HG03095 (cell line): ENCODE data around the gene ASCL3.
"Not testable (repeated sequence)": the region's sequence is repeated elsewhere in the genome, so short reads cannot be mapped to it uniquely, and the experiment has no call there.

Experiments used
- ATAC-seq: cut with Tn5 transposase; IDR thresholded peaks from one replicate; pipeline ENCODE4 v1.9.1; 2021; ENCODE audit warnings: moderate library complexity; ENCODE audit not compliant: unreplicated experiment

ASCL3 gene, protein sequence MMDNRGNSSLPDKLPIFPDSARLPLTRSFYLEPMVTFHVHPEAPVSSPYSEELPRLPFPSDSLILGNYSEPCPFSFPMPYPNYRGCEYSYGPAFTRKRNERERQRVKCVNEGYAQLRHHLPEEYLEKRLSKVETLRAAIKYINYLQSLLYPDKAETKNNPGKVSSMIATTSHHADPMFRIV

DNA sequence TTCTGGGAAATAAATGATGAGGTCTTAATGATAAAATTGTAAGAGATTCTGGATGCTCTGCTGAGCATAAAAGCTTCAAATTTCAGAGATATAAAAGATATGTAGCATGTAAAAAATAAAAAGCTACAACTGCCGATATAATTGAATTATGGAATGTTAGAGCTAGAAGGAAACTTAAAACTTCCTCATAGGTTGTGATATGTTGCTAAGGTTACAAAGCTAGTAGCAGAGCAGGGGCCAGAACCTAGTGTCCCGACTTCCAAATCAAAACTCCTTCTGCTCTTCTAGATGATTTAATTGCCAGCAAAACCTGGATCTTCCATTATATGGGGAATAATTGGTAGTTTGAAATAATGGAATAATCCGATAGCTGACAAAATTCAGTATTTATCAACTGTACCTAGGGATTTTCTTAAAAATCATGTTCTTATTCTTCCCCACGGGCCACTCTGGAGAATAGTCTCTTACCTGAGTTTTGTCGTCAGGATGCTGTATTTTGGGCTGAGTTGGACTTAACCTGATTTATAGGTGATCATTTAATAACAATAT is at the start of gene ASCL3:
TSS of gene ASCL3 (minus strand) at position 499 of the 549 bp plus-strand sequence. CDS start 4,855 bp downstream, outside the sequence.
- no peak for ATAC-seq

DNA sequence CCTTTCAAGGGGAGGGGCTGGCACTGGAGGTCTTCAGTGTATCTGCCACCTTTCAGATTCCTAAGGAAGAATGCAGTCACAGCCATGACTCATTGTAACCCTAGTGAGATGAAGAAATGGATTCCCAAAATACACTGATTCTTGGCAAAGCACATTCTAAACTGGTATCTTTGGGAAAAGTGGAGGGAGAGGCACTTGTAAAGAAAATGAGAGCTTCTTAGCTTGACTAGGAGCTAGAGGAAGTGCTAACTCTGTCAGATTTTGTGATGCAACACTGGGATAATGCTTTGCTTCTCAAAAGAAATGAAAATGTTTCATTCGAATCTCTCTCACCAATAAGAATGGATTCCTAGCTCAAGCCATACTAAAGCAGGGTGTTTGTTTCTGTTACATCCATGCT is 46.6 kb upstream of the ASCL3 start:
- ATAC-seq = no peak

GRCh38 chr11:8988329-8989234 is 45.8 kb upstream of the ASCL3 start:
- no peak for ATAC-seq

DNA sequence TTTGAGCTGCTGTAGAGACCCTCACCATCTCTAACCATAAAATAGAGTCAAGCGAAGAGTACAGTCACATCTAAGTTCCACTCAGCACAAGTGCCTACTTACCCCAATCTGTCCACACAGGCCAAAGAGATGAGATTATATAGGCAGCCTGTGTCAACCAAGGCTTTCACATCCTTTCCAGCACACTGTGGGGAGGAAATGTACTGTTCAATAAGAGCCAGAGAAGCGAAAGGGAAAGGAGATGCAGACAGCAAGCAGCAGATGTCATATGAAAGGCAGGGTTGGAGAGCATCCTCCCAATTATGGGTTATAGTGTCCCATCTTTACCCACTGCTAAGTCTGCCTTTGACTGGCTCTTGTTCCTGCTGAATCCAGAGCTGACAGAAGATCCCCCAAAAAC is 44.6 kb upstream of the ASCL3 start:
- ATAC-seq = no peak

- ATAC-seq = not testable (repeated sequence)
These were observed 44.0 kb upstream of the ASCL3 start for GRCh38 chr11:8986772-8987171.

DNA sequence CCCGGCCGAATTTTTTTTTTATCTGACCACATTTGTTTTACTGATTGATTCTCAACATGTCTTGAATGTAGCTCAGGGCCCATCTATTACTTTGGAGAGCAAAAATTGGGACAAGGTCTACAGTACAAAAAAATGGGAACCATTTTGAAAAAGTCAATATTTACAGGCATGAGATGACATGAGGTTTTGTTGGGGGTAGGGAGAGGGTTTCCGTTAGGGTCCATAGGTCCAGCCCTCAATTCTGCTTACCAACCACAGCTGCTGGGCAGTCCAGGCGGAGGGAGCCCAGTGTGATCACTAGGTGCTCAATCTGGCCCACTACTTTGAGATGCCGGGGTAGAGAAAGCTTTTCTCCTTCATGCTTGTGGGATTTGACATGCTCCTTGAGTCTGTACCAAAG is 42.6 kb upstream of the ASCL3 start:
- no peak for ATAC-seq

- ATAC-seq = no peak
These were observed 40.7 kb upstream of the ASCL3 start for GRCh38 chr11:8983552-8983951.

- no peak for ATAC-seq
These were observed 37.7 kb upstream of the ASCL3 start for GRCh38 chr11:8980485-8980884.

GRCh38 chr11:8979365-8979764 is 36.5 kb upstream of the ASCL3 start:
- ATAC-seq = not testable (repeated sequence)

DNA sequence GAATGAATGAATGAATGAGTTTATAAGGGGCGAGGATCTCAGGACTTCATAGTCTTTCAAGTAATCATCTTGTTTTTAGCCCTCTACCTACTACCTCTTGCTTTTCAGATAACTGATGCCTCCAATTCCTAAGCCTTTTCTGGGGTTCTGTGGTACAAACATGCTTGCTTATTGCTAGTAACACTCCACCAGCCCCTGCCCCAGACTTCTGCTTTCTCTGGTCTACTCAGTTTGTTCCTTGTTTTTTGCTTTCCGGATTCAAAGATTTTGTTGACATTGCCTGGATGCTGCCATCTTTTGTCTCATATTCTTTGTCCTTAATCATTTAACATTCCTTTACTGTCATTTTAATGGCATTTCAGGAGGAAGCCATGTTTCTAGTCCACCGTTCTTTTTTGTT is 30.3 kb upstream of the ASCL3 start:
- ATAC-seq = no peak

- no peak for ATAC-seq
These were observed 29.1 kb upstream of the ASCL3 start for GRCh38 chr11:8971924-8972316.

DNA sequence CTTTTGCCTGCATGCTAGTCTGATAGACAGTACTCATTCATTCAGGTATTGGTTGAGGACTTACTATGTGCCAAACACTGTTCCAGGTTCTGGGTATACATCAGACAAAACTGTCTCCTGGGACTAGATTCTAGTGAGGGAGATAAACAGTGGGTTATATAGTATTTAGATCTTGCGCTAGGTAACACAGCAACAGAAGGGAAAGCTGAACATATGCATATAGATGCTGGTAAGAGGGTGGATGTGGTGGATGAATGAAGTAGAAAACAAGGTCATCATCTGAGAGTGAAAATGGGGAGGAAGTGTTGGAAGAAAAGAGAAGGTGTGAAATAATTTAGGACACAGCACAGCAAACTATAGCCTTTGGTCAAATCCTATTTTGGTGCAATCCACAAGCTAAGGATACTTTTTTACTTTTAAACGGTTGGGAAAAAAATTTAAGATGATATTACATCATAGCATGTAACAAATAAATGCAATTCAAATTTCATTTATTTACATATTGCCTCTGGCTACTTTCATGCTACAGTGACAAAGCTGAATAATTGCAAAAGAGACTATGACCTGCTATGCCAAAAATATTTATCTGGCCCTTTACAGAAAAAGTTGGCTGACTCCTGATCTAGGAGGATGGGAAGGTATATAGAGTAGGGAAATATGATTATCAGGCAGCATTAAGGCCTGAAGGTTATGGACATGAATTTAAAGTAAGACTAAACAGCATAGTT is 28.5 kb upstream of the ASCL3 start:
- ATAC-seq = no peak

DNA sequence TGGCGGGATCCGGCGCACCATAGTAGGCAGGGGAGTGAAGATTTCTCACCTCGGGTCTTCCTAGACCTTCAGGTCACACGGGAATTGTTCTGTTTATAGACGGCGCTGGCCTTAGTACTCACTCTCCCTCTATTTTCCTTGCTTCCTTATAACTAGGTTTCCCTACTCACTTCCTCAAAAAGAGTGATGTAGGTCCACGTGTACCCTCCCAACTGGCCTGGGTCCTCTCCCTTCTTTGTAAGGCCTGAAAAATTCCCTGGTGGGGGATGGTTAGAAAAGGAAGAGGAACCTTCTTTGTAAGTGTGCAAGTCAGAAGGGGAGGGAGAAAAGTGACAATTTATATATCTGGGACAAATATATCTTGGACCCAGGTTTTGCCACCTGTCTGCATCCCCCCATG is 24.4 kb upstream of the ASCL3 start:
- ATAC-seq = no peak

DNA sequence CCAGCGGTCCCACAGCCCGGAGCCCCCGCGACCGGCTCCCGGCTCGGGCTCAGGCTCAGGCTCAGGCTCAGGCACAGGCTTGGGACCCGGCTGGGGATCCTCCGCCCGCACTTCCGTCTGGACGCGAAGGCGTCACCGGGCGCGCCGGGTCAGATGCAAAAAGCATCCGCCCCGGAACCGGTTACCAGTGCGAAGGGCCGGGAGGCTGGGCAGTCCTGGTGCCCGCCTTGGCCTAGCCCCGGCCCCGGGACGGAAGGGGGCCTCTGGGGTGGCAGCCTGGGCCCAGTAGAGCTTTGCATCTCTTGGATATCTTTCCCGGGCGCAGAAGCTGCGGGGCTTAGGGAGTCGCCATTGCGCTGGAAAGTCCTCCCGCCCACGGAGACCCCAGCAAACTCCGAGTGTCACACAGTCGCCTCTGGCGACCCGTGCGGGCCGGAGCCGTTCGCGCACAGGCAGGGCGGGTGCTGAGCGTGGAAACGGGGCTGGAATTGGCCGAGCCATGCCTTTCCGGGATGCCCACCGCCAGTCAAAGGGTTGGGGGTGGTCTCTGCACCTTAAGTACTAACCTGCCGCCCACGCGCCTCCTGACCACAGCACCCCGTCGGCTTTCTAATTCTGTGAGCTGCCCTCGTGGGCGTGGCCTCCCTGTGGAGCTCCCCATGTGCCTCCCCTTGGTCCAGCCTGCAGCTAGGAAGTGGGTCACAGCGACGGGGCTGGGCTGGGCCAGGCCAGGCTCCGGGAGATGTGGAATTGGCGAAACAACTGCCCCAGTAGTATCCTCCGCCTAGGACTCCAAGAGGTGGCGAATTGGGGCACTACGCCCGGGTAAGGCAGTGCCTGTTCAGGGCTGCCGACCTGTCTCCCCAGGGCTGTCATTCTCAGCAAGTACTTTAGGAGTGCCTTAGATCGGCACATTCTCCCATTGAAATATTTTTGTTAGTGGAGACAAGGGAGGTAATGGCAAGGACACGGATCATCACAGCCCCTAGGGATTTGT is 21.8 kb upstream of the ASCL3 start, which contains the start of gene TMEM9B:
TSS of gene TMEM9B (minus strand) at position 119 of the 997 bp plus-strand sequence. CDS start 129 bp downstream, outside the sequence.
- ATAC-seq = peak; percentile 84

DNA sequence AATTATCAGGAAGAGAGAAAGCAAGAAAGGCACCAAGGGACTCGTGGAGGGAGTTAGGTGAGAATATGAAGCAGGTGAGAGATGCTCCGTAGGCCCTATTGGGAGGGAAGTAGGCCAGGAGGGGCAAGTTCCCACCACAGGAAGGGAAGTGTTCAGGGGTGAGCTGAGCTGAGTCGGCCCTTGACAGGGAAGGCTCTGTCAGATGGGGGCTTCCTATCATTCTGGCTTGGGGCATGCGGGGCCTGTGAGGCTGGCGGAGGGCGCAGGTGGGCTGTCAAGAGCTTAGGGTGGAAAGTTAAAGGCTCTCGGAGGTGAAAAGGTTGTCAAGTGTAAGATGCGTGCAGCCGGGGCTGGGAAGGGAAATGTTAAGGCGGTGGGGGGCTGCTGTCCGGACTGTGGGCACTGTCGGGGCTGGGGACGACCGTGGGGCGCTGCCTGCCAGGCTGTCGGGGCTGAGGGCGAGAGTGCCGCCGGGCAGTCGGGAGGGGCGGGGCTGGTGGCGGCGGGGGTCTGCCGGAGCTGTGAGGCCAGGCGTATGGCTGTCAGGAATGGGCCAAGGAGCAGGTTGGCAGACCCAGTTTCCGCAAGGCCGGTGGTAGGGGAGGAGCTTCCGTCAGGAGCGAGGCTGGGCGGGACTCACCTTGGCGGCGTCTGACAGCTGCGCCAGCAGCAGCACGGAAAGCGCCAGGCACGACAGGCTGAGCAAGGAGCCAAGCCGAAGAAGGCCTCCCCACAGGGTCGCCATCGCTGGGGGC is 20.9 kb upstream of the ASCL3 start:
- ATAC-seq = peak; percentile 52

DNA sequence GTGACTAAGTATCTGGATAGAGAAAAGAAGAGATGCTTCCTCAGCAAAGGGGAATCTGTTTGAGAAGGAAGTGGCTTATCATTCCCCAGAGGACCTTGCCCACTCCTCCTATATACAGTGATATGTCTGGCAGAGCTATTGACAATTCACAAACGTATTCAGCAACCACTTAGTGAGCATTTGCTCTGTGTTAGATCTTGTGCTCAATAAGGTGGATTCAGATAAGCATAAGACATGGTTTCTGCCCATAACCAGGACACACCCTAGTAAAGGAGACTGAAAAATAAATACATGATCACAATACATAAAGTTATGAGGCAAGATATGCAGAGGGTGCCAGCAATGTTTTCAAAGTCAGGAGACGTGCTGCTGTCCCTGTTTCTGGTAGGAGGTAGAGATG is 20.0 kb upstream of the ASCL3 start:
- ATAC-seq = no peak

DNA sequence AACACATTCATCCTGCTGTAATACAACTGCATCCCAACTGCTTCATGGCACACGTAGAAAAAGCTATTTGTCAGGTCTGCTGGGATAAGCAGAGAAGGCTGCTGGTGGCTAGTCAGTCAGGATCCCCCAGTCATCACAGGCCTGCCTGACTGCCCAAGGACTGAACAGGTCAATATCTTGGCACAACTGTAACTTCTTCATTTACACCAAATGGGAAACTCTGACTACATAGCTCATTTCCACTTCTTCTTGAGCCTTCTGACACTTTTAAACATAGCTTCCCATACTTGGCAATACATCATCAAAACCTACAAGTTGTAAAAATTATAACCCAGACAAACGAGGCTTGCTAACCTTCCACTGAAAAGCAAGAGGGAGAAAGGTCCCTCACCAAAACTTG is 18.6 kb upstream of the ASCL3 start:
- ATAC-seq = no peak

GRCh38 chr11:8959546-8960166 is 16.8 kb upstream of the ASCL3 start:
- peak; percentile 47 for ATAC-seq

DNA sequence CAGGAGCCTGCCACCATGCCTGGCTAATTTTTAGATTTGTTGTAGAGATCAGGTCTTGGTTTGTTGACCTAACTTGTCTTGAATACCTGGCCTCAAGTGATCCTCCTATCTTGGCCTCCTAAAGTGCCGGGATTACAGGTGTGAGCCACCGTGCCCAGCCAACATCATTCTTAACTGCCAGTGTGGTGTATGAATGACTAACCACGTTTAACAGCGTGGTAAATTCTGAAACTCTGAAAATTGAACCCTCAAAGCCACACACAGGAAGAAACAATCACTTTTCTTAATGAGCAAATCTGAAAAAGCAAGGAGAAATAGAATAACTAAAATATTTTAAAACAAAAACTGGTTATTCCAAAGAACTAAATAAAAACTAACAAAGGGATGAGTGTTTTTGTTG is 14.0 kb upstream of the ASCL3 start:
- no peak for ATAC-seq
